AG10803 (cell line): ENCODE data around the gene NEAT1.
A peak's percentile ranks its signal among the peaks of the same experiment; 100 is the strongest.

Source experiments
- DNase-seq: peaks from one replicate; pipeline ENCODE4 v3.0.0; 2010; ENCODE audit warnings: low read depth
- H3K4me3 ChIP-seq: 2 replicates; pipeline ENCODE4 v1.5.1; 2011; ENCODE audit warnings: mild to moderate bottlenecking, low read length, control low read depth
- TF ChIP-seq, protein P1 (sequence below): conservative IDR thresholded peaks from 2 replicates; pipeline ENCODE4 v1.5.1; 2011; ENCODE audit warnings: mild to moderate bottlenecking, low read length, control low read depth, inconsistent platforms

The NEAT1 gene

DNA sequence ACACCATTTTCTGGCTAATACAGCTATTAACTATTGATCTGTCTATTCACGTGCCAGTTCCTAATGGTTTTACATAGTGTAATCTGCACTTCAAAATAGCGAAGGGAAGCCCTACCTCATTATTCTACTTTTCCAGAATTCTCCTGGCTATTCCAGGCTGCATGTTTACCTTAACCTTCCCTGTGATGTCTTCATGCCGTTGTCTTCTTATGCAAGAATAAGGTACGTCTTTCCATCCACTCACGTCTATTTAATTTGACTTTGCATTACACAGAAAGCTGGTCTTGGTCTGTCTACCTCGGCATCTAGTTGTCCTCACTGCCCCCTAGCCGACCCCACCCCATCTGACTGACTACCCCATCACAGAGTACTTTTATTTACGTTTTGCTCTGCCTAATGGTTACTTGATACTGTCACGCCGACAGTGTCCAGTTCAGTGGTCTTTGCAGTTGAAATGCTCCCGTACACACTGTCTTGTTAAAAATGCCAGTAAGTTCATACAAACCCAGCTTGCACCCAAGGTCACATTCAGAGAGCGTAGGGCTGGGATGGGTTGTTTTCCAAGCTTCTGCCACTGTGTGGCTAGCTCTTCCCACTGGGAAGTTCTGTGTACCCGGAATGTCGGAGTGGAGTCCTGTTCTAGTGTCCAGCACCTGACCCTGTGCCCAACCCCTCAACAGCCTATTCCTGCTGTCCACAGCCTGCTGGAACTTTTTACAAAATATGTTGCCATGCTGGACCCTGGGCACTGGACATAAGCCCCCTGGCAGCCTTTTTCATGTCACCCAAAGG is 15.0 kb downstream of the NEAT1 start:
- TF ChIP-seq, protein P1, sequence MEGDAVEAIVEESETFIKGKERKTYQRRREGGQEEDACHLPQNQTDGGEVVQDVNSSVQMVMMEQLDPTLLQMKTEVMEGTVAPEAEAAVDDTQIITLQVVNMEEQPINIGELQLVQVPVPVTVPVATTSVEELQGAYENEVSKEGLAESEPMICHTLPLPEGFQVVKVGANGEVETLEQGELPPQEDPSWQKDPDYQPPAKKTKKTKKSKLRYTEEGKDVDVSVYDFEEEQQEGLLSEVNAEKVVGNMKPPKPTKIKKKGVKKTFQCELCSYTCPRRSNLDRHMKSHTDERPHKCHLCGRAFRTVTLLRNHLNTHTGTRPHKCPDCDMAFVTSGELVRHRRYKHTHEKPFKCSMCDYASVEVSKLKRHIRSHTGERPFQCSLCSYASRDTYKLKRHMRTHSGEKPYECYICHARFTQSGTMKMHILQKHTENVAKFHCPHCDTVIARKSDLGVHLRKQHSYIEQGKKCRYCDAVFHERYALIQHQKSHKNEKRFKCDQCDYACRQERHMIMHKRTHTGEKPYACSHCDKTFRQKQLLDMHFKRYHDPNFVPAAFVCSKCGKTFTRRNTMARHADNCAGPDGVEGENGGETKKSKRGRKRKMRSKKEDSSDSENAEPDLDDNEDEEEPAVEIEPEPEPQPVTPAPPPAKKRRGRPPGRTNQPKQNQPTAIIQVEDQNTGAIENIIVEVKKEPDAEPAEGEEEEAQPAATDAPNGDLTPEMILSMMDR = no peak
- DNase-seq = peak; percentile 25
- peak overlapping the region; percentile 18 for H3K4me3 ChIP-seq

DNA sequence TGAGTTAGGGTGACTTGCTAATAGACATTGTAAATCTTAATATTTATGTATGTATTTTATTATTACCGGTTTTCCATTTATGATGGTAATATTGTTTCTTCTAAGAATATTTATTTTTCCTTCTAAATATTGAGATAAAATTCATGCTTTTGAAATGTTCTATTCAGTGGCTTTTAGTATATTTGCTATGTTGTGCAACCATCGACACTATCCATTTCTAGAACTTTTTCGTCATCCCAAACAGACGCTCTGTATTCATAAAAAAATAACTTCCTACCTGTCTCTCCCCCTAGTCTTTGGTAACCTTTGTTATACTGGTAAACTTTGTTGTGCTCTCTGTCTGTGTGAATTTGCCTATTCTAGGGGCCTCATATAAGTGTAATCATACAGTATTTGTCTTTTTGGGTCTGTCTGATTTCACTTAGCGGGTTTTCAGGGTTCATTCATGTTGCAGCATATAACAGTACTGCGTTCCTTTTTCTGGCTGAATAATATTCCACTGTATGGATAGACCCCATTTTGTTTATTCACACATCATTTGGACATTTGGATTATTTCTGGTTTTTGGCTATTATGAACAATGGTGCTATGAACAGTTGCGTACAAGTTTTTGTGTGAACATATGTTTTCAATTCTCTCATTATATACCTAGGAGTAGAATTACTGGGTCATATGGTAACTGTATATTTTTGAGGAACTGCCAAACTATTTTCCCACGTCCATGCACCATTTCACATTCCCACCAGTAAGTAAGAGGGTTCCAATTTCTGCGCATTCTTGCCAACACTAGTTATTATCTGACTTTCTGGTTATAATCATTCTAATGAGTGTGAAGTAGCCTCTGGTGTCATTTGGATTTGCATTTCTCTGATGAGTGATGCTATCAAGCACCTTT is 15.9 kb downstream of the NEAT1 start:
- TF ChIP-seq, protein P1 = no peak
- no peak overlapping the region for H3K4me3 ChIP-seq
- peak; percentile 35 for DNase-seq

DNA sequence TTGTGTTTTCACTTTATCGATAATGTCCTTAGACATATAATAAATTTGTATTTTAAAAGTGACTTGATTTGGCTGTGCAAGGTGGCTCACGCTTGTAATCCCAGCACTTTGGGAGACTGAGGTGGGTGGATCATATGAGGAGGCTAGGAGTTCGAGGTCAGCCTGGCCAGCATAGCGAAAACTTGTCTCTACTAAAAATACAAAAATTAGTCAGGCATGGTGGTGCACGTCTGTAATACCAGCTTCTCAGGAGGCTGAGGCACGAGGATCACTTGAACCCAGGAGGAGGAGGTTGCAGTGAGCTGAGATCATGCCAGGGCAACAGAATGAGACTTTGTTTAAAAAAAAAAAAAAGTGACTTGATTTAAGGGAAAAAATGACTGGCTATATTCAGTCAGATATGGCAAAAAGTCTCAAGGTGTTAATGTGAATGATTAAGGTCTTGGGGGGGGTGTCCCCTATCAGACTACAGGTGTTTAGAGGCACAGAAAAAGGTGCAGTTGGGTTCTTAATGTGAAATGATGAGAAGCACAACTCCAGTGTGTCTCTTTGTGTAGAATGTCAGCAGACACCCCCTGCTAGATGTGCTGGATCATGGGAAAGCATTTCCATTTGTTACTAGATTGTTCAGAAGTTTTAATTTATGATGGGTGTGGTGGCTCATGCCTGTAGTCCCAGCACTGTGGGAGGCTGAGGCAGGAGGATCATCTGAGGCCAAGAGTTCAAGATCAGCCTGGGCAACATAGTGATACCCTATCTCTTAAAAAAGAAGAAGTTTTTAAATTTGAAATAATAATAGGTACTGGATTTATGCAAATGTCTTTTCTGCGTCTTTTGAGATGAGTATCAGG is 17.0 kb downstream of the NEAT1 start:
- TF ChIP-seq, protein P1 = no peak
- H3K4me3 ChIP-seq = no peak overlapping the region
- DNase-seq = peak; percentile 39

DNA sequence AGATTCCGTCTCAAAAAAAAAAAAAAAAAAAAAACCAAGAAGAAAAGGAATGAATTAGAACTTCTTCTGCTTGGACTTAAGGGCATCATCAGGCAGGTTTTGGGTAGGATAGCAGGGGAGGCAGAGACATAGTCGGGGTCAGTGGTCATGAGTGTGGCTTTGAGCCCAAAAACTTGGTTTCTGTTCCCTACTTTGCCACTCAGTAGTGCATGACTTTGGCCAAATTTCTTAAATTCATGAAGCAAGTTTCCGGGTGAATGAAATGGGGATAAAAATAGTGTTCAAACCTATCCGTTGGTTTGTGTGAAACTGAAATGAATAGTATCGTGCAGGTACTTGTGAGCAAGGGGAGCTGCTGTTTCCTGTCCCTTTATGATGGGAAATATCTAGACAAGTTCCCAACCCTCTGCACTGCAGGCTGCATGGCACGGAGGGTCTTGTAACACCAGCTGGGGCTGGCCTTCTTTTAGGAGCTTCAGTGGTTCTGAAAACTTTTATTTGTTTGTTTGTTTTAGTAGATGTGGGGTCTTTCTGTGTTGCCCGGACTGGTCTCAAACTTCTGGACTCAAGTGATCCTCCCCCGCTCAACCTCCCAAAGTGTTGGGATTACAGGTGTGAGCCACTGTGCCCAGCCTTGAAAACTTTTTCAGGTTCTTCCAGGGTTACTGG is 18.4 kb downstream of the NEAT1 start:
- TF ChIP-seq, protein P1 = no peak
- peak overlapping the region; percentile 6; the same call in 1 of the 2 replicates for H3K4me3 ChIP-seq
- DNase-seq = peak; percentile 44

DNA sequence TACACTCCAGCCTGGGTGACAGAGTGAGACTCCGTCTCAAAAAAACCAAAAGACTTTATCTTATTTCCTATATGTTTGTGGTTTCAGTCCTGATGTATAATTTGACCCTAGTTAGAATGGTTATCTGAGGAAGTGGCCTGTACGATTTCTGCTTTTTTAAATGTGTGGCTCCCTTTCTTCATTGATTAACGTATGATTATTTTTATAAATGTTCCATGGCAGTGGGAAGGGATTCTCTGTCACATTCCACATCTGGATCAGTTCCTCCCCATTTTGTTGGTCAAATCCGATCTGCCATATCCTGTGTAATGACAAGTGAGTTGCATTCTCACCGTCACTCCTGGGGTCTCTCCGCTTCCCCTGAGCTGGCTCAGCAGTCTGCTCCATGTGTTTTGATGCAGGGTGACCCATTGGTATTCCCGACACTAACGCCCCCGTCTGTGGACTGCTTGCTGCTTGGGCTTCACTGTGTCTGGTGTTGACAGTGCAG is 20.3 kb downstream of the NEAT1 start:
- TF ChIP-seq, protein P1 = no peak
- DNase-seq = peak; percentile 29
- peak overlapping the region; percentile 10; the same call in 1 of the 2 replicates for H3K4me3 ChIP-seq
